NCI-H1417 (cell line): ENCODE measurements around the gene KCNB1.

Source experiments
- DNase-seq, 3 experiments: peaks; one replicate each; lab custom pipeline; 2025; lab: John Stamatoyannopoulos, UW

KCNB1 gene

GRCh38 chr20:49351775-49352174, 130.7 kb downstream of the KCNB1 start:
- DNase-seq: no peak

- no peak for DNase-seq
These were observed 132.7 kb downstream of the KCNB1 start for GRCh38 chr20:49349694-49350252.

GRCh38 chr20:49349078-49349477, 133.4 kb downstream of the KCNB1 start:
- DNase-seq: peak in 1 of 3 experiments; percentile 22

GRCh38 chr20:49348563-49348962, 133.9 kb downstream of the KCNB1 start:
- DNase-seq: no peak

- DNase-seq: no peak
These were observed 135.3 kb downstream of the KCNB1 start for GRCh38 chr20:49347156-49347555.

GRCh38 chr20:49346682-49347081, 135.8 kb downstream of the KCNB1 start:
- no peak for DNase-seq

- DNase-seq: no peak
These were observed 136.9 kb downstream of the KCNB1 start for GRCh38 chr20:49345524-49345923.

GRCh38 chr20:49344975-49345374, 137.5 kb downstream of the KCNB1 start:
- DNase-seq: peak in 1 of 3 experiments; percentile 26

- DNase-seq: no peak
These were observed 138.3 kb downstream of the KCNB1 start for GRCh38 chr20:49344140-49344539.

GRCh38 chr20:49343246-49343645, 139.2 kb downstream of the KCNB1 start:
- DNase-seq: no peak

- DNase-seq: no peak
These were observed 142.1 kb downstream of the KCNB1 start for GRCh38 chr20:49340161-49340966.

- no peak for DNase-seq
These were observed 143.3 kb downstream of the KCNB1 start for GRCh38 chr20:49339123-49339522.

GRCh38 chr20:49338061-49338460, 144.4 kb downstream of the KCNB1 start:
- no peak for DNase-seq

GRCh38 chr20:49337357-49337756, 145.1 kb downstream of the KCNB1 start:
- no peak for DNase-seq

- no peak for DNase-seq
These were observed 145.7 kb downstream of the KCNB1 start for GRCh38 chr20:49336786-49337185.

- DNase-seq: no peak
These were observed 147.0 kb downstream of the KCNB1 start for GRCh38 chr20:49335476-49335875.

GRCh38 chr20:49330701-49331615, 151.5 kb downstream of the KCNB1 start:
- DNase-seq: no peak

GRCh38 chr20:49328790-49329189, 153.7 kb downstream of the KCNB1 start:
- no peak for DNase-seq

- no peak for DNase-seq
These were observed 156.4 kb downstream of the KCNB1 start for GRCh38 chr20:49326026-49326425.

GRCh38 chr20:49324306-49324705, 158.2 kb downstream of the KCNB1 start:
- DNase-seq: no peak

- DNase-seq: peak in 2 of 3 experiments; percentile 40 to 75
These were observed 158.7 kb downstream of the KCNB1 start for GRCh38 chr20:49323622-49324238.

- peak in 2 of 3 experiments; percentile 15 to 57 for DNase-seq
These were observed 162.0 kb downstream of the KCNB1 start for GRCh38 chr20:49320460-49320859.
